NB4 (cell line): ENCODE results near the gene PLP2.

Source experiments
- DNase-seq: peaks from one replicate; pipeline ENCODE4 v3.0.0; 2010; ENCODE audit warnings: low read depth
- H3K4me3 ChIP-seq: one replicate; pipeline ENCODE4 v1.5.1; 2011; ENCODE audit warnings: mild to moderate bottlenecking, low read depth, low read length, moderate library complexity
- MYC ChIP-seq: IDR thresholded peaks from 2 replicates; pipeline ENCODE4 v1.6.1; 2011; ENCODE audit warnings: low read depth, low read length
- POLR2A ChIP-seq: IDR thresholded peaks from 2 replicates; pipeline ENCODE4 v1.6.1; 2011; ENCODE audit warnings: mild to moderate bottlenecking; ENCODE audit not compliant: insufficient read length; ENCODE audit errors: extremely low read depth
- TF ChIP-seq, protein P1 (sequence below): IDR thresholded peaks from 2 replicates; pipeline ENCODE4 v1.6.1; 2011; ENCODE audit warnings: low read depth, low read length
- TF ChIP-seq, protein P2 (sequence below): IDR thresholded peaks from one replicate; pipeline ENCODE4 v1.5.1; 2012; ENCODE audit warnings: low read depth, low read length

The PLP2 gene

DNA sequence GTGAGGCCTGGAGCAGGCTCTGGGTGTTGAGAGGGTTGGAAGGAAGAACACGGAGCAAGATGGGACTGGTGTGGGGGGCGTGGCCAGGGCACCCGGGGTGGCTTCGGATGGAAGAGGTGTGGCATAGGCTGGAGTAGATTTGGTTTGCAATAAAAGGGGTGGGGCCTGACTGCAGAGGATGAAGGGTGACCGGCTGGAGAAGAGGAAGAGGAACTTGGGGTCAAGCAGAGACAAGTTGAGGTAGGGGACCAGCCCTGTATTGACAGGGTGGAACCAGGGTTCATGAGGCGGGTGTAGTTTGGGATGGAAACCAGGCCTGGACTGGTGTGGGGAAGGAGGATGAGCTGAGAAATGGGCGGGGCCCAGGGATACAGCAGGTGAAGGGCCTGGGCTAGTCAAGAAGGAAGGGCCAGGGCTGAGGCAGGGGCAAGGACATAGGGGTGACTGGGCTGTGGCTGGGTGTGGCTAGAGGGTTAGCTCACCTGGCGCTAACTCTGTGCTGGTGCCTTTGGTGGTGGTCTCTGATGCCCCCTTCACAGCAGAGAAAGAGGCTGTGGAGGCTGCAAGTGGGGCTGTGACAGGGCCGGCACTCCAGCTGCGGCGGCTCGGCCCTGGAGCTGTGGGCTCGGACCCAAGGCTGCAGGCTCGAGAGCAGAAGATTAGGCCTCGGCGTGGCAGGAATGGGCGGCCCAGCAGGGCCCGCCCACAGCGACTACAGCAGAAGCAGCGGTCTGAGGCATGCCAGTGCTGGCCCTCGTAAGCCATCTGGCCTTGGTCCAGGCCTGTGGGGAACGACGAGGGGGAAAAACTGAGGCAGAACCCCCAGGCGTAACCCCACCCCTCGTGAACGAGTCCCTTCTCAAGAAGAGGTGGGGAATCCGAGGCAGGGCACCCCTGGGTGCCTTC, 5.0 kb downstream of the PLP2 start:
- DNase-seq: peak; percentile 67

DNA sequence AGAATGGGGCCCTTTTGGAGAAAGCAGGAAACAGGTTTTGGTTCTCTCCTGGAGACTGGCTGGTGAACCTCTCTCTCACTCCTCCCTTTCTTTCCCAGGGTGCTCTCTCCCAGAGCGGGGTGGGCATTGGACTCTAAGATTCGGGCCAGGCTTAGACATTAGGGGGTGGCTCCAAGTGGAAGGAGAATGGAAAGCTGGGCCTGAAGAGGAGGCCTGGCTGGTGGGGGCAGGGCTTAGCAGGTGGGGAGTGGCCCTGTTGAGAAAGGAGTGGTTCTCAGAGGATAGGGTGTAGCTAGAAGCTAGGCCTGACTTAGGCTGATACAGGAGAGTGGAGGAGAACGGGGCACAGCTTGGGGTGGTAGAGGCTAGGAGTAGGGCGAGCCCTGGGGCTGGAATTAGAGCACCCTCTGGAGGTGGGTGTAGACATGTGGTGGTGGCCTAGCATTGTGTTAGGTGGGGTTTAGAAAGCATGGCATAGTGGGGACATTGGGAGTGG, 5.7 kb downstream of the PLP2 start:
- 0 out of 2 replicates have a peak, but pooled peaks have one; percentile 31 for TF ChIP-seq MYC
- no peak for TF ChIP-seq POLR2A
- TF ChIP-seq, protein P1, sequence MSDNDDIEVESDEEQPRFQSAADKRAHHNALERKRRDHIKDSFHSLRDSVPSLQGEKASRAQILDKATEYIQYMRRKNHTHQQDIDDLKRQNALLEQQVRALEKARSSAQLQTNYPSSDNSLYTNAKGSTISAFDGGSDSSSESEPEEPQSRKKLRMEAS: peak; percentile 67
- TF ChIP-seq, protein P2, sequence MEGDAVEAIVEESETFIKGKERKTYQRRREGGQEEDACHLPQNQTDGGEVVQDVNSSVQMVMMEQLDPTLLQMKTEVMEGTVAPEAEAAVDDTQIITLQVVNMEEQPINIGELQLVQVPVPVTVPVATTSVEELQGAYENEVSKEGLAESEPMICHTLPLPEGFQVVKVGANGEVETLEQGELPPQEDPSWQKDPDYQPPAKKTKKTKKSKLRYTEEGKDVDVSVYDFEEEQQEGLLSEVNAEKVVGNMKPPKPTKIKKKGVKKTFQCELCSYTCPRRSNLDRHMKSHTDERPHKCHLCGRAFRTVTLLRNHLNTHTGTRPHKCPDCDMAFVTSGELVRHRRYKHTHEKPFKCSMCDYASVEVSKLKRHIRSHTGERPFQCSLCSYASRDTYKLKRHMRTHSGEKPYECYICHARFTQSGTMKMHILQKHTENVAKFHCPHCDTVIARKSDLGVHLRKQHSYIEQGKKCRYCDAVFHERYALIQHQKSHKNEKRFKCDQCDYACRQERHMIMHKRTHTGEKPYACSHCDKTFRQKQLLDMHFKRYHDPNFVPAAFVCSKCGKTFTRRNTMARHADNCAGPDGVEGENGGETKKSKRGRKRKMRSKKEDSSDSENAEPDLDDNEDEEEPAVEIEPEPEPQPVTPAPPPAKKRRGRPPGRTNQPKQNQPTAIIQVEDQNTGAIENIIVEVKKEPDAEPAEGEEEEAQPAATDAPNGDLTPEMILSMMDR: peak; percentile 30
- DNase-seq: peak; percentile 65
- no peak overlapping the region for H3K4me3 ChIP-seq

More for the DNA sequence above, 5.0 kb downstream of the PLP2 start:
- H3K4me3 ChIP-seq: no peak overlapping the region
- TF ChIP-seq, protein P1: no peak
- TF ChIP-seq, protein P2: no peak
- TF ChIP-seq POLR2A (no peak), MYC (no peak)

DNA sequence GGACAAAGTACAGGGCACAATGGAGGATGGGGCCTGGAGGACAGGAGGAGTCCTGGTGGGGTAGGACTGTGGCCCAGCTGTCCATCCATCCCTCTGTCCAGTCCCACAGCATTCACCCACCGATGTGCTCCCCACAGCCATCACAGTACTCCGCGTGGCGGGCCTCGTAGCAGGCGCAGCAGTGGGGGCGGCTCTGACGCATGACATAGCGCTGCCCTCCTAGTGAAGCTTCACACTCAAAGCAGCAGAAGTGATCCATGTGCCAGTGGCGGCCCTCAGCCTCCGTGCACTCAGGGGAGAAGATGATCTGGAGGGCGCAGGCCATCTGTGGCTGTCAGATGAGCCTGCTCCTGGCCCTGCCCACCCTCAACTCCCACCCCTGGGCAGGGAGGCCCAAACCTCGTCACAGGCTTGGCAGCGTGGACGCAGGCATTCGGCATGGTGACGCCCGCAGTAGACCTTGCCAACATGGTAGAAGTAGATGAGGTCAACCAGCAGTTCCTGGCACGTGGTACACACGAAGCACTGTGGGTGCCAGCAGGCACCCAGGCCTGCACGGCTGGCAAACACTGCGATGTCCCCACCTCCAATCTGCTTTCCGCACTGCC, 6.3 kb downstream of the PLP2 start:
- DNase-seq: no peak
- TF ChIP-seq, protein P2: no peak
- TF ChIP-seq, protein P1: no peak
- TF ChIP-seq MYC (no peak), POLR2A (no peak)
- no peak overlapping the region for H3K4me3 ChIP-seq

DNA sequence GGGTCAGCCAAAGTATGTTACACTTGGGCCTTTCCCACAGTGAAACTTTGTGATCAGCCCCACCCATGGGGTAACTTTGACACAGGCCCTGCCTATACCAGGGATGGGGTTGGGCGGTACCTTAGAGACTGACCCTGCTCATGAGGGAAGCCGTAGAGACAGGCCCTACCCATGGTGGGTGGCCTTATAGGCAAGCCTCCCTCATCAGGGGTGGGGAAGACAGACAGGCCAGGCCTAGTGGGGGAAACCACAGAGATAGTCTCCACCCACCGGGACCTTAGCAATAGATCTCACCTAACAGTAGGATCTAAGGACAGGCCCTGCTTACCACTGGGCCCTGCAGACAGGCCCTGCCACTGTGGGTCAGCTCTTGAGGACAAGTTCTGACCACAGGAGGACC, 6.8 kb downstream of the PLP2 start:
- DNase-seq: no peak
- H3K4me3 ChIP-seq: no peak overlapping the region
- TF ChIP-seq POLR2A (no peak), MYC (no peak)
- TF ChIP-seq, protein P1: no peak
- TF ChIP-seq, protein P2: no peak

DNA sequence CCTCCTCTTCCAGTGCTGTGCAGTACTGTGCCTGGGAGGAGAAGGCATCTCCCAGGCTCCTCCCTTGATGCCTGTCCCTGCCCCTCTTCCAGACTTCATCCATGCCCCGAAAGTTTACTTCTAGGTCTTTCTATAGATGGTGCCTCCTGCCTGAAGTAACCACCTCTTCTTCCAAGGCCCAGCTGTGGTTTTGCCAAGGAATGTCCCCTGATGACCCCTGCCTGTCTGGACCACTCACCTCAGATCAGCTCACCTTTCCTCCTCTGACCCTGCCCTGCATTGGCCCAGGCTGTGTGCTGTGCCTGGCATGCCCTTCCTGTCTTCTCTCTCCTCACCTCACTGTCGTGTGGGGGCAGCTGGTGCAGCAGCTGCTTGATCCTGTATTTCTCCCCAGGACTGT, 7.7 kb downstream of the PLP2 start:
- TF ChIP-seq MYC: no peak
- TF ChIP-seq, protein P2: no peak
- TF ChIP-seq, protein P1: no peak
- TF ChIP-seq POLR2A: no peak
- no peak overlapping the region for H3K4me3 ChIP-seq
- no peak for DNase-seq
